Brain microvascular endothelial cell (primary cell): ENCODE results near the gene NIPAL1.

ENCODE experiments used
- DNase-seq: peaks from one replicate; pipeline ENCODE4 v3.0.0-alpha.2; 2020
- H3K27ac ChIP-seq: fragments of 250-450 bp; sonication (Bioruptor Pico); 2 replicates; pipeline ENCODE4 v1.5.1; 2020; ENCODE audit warnings: mild to moderate bottlenecking, moderate library complexity
- H3K27me3 ChIP-seq: fragments of 250-450 bp; sonication (Bioruptor Pico); replicated peaks from 2 replicates; pipeline ENCODE4 v1.5.1; 2020; ENCODE audit warnings: mild to moderate bottlenecking
- H3K36me3 ChIP-seq: fragments of 250-450 bp; sonication (Bioruptor Pico); replicated peaks from 2 replicates; pipeline ENCODE4 v1.5.1; 2020; ENCODE audit warnings: mild to moderate bottlenecking
- H3K4me3 ChIP-seq: 2 replicates; pipeline ENCODE4 v1.5.1; 2011; ENCODE audit warnings: low read depth, mild to moderate bottlenecking, control low read depth, low read length, moderate library complexity
- CTCF ChIP-seq: IDR thresholded peaks from 2 replicates; pipeline ENCODE4 v1.5.1; 2011; ENCODE audit warnings: low read depth, mild to moderate bottlenecking, moderate library complexity, low read length, control low read depth, inconsistent platforms; ENCODE audit errors: missing control alignments
- in situ Hi-C: cut with HindIII; loops from 2 replicates; pipeline ENCODE4 v1.10.0; 2017; ENCODE audit warnings: low sequenced_read_pairs, low pct_ligation_motif_present

Gene NIPAL1

GRCh38 chr4:48030470-48030869 is 13.9 kb downstream of the NIPAL1 start:
- DNase-seq = no peak
- in situ Hi-C loops = no loop called here
- no peak overlapping the region for H3K4me3 ChIP-seq
- no peak overlapping the region for H3K27ac ChIP-seq
- no peaks in the 10 kb centered on the region for H3K36me3 ChIP-seq
- no peaks in the 10 kb centered on the region for H3K27me3 ChIP-seq
- TF ChIP-seq CTCF = no peak

GRCh38 chr4:48031802-48032525 is 15.4 kb downstream of the NIPAL1 start:
- Histone ChIP-seq H3K27me3 (no peaks in the 10 kb centered on the region), H3K27ac (peak overlapping the region; percentile 81), H3K4me3 (no peak overlapping the region), H3K36me3 (no peaks in the 10 kb centered on the region)
- peak; percentile 84 for DNase-seq
- in situ Hi-C loops = no loop called here
- TF ChIP-seq CTCF = no peak

- Histone ChIP-seq H3K36me3 (no peaks in the 10 kb centered on the region), H3K27me3 (no peaks in the 10 kb centered on the region), H3K4me3 (no peak overlapping the region), H3K27ac (peak overlapping the region; percentile 81)
- DNase-seq = no peak
- in situ Hi-C loops = no loop called here
- TF ChIP-seq CTCF = no peak
These were observed 16.1 kb downstream of the NIPAL1 start for GRCh38 chr4:48032721-48033120.

GRCh38 chr4:48033412-48033811 is 16.8 kb downstream of the NIPAL1 start:
- Histone ChIP-seq H3K27ac (no peak overlapping the region), H3K4me3 (no peak overlapping the region), H3K36me3 (no peaks in the 10 kb centered on the region), H3K27me3 (no peaks in the 10 kb centered on the region)
- TF ChIP-seq CTCF = no peak
- no peak for DNase-seq
- in situ Hi-C loops = no loop called here

GRCh38 chr4:48033825-48034413 is 17.3 kb downstream of the NIPAL1 start:
- H3K27me3 ChIP-seq = no peaks in the 10 kb centered on the region
- H3K4me3 ChIP-seq = no peak overlapping the region
- peak; percentile 57 for DNase-seq
- no peaks in the 10 kb centered on the region for H3K36me3 ChIP-seq
- in situ Hi-C loops = no loop called here
- H3K27ac ChIP-seq = no peak overlapping the region
- peak; percentile 72 for TF ChIP-seq CTCF
